ENCODE results near the gene SLC44A4.
"Not testable (repeated sequence)": the region's sequence is repeated elsewhere in the genome, so short reads cannot be mapped to it uniquely, and the experiment has no call there.

Gene SLC44A4

DNA sequence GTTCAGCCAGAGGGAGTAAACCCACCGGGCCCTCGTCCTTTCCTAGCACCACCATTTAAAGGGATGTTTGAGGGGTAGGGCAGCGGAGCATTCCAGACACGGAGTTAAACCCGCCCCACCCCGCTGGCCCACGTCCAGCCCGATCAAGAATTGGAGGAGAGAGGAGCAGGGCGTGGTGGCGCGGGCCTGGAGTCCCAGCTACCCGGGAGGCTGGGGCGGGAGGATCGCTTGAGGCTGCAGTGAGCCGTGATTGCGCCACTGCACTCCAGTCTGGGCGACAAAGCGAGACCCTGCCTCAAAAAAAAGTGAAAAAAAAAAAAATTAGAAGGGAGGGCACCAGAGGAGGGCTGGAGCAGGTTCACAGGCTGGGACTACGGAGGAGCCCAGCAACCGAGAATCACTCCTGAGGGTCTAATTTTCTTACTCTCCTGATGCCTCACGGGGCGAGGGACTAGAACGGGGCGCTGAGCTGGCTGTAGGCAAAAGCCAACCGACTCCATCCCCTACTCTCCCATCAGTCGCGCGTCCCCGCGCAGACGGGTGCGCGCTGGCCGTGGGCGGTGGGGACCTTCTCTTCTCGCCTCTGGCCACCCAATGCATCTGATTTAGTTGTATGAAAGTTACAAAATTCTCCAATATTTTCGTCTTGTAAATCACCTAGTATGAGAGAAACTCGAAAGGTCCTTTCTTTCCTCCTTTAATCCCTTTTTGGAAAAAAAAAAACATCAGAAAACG, 57.3 kb downstream of the SLC44A4 start:
- H3K4me3 ChIP-seq (ENCODE audit: low read length), result peak overlapping the region; percentile 75
- peak; percentile 30 for DNase-seq (ENCODE audit: low read depth)
- TF ChIP-seq, protein P1, sequence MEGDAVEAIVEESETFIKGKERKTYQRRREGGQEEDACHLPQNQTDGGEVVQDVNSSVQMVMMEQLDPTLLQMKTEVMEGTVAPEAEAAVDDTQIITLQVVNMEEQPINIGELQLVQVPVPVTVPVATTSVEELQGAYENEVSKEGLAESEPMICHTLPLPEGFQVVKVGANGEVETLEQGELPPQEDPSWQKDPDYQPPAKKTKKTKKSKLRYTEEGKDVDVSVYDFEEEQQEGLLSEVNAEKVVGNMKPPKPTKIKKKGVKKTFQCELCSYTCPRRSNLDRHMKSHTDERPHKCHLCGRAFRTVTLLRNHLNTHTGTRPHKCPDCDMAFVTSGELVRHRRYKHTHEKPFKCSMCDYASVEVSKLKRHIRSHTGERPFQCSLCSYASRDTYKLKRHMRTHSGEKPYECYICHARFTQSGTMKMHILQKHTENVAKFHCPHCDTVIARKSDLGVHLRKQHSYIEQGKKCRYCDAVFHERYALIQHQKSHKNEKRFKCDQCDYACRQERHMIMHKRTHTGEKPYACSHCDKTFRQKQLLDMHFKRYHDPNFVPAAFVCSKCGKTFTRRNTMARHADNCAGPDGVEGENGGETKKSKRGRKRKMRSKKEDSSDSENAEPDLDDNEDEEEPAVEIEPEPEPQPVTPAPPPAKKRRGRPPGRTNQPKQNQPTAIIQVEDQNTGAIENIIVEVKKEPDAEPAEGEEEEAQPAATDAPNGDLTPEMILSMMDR (conservative IDR thresholded peaks at IDR 0.05; ENCODE audit: low read length), result no peak

DNA sequence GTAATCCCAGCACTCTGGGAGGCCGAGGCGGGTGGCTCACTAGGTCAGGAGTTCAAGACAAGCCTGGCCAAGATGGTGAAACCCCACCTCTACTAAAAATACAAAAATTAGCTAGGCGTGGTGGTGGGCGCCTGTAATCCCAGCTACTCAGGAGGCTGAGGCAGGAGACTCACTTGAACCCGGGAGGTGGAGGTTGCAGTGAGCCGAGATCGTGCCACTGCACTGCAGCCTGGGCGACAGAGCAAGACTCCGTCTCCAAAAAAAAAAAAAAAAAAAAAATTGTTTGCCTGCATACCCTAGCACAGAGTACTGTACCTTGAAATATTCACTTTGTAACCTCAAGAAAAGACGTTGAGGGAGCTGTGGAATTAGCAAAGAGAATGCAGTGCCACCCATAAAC, 58.4 kb downstream of the SLC44A4 start:
- not testable (repeated sequence) for H3K4me3 ChIP-seq (ENCODE audit: low read length); DNase-seq (ENCODE audit: low read depth)

DNA sequence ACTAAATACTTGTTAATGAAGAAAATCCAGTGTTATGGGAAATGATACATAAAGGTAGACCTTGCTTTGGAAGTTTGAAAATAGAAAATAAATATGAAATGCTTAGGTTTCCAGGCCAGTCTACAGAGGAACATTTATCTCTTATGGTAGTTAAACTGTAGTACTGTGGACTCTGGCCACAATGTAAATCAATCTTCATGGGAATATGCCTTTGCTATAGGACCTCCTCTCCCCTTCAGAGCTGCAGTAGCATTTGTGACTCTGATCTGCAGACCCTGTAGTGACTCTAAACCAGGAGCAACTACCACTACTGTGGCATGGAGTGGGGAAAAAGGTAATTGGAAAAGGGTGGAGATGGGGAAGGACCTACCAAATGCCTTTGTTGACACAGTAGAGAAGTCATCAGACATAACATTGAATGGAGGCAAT, 58.9 kb downstream of the SLC44A4 start:
- DNase-seq (ENCODE audit: low read depth), result no peak
- no peak overlapping the region for H3K4me3 ChIP-seq (ENCODE audit: low read length)
- TF ChIP-seq, protein P1 (conservative IDR thresholded peaks at IDR 0.05; ENCODE audit: low read length), result no peak

DNA sequence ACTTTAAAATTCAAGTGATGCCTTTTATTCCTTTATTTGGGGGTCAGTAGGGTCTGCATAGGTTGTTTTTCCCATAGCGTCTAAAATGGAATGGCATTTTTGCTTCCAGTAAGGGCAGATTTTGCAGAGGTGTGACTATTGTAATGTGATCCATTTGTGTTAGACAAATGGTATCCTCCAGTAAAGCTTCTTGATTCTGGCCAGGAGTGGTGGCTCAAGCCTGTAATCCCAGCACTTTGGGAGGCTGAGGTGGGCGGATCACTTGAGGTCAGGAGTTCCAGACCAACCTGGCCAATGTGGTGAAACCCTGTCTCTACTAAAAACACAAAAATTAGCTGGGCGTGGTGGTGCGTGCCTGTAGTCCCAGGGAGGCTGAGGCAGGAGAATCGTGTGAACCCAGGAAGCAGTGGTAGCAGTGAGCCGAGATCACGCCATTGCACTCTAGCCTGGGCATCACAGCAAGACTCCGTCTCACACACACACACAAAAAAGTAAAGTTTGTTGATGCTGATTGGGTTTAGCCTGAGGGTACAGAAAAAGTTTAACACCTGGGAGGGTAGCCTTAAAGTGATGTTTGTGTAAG, 60.8 kb downstream of the SLC44A4 start:
- not testable (repeated sequence) for DNase-seq (ENCODE audit: low read depth)
- peak overlapping the region; percentile 70 for H3K4me3 ChIP-seq (ENCODE audit: low read length)

DNA sequence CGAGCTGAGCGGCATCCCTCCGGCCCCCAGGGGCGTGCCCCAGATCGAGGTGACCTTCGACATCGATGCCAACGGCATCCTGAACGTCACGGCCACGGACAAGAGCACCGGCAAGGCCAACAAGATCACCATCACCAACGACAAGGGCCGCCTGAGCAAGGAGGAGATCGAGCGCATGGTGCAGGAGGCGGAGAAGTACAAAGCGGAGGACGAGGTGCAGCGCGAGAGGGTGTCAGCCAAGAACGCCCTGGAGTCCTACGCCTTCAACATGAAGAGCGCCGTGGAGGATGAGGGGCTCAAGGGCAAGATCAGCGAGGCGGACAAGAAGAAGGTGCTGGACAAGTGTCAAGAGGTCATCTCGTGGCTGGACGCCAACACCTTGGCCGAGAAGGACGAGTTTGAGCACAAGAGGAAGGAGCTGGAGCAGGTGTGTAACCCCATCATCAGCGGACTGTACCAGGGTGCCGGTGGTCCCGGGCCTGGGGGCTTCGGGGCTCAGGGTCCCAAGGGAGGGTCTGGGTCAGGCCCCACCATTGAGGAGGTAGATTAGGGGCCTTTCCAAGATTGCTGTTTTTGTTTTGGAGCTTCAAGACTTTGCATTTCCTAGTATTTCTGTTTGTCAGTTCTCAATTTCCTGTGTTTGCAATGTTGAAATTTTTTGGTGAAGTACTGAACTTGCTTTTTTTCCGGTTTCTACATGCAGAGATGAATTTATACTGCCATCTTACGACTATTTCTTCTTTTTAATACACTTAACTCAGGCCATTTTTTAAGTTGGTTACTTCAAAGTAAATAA, 61.5 kb downstream of the SLC44A4 start:
- DNase-seq (ENCODE audit: low read depth), result peak; percentile 44
- H3K4me3 ChIP-seq (ENCODE audit: low read length), result peak overlapping the region; percentile 70

DNA sequence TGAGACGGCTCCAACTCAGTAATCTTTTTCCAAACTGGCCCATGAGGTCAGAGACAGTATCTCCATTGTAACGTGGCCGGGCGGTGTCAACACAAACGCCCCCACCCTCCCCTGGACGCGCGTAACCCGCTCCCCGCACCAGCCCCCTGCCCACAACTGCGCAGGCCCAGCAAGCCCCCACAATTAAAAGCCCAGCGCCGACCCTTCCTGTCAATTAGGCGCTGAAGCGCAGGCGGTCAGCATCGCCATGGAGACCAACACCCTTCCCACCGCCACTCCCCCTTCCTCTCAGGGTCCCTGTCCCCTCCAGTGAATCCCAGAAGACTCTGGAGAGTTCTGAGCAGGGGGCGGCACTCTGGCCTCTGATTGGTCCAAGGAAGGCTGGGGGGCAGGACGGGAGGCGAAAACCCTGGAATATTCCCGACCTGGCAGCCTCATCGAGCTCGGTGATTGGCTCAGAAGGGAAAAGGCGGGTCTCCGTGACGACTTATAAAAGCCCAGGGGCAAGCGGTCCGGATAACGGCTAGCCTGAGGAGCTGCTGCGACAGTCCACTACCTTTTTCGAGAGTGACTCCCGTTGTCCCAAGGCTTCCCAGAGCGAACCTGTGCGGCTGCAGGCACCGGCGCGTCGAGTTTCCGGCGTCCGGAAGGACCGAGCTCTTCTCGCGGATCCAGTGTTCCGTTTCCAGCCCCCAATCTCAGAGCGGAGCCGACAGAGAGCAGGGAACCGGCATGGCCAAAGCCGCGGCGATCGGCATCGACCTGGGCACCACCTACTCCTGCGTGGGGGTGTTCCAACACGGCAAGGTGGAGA, 63.6 kb downstream of the SLC44A4 start, which contains the start of the genes HSPA1A and HSPA1L:
Gene HSPA1A, plus strand, starts transcription at position 519 of the 814 bp plus-strand sequence. Its CDS starts 214 bp downstream, at position 733.
Gene HSPA1L, minus strand, starts transcription at position 259 of the 814 bp plus-strand sequence. CDS start 3,311 bp downstream, outside the sequence.
- DNase-seq (ENCODE audit: low read depth), result peak; percentile 96
- TF ChIP-seq, protein P1 (conservative IDR thresholded peaks at IDR 0.05; ENCODE audit: low read length), result no peak
- H3K4me3 ChIP-seq (ENCODE audit: low read length), result peak within 1 kb of the TSS; percentile 87

DNA sequence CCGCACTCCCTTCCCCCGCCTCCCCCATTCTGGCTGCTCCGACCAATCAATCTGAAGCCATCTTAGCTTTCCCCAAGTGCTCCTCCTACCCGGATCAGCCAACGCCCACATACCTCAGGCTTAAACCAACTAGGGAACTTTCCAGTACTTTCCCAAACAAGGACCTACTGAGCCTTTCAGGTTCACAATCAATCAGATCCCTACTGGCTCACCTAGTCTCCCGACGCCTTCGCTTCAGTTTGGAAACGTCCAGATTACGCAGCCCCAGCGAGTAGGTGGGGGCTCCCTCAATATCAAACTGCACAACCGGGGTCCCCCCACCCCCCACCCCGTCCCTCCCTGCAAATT, 64.1 kb downstream of the SLC44A4 start:
- TF ChIP-seq, protein P1 (conservative IDR thresholded peaks at IDR 0.05; ENCODE audit: low read length), result no peak
- peak; percentile 98 for DNase-seq (ENCODE audit: low read depth)
- H3K4me3 ChIP-seq (ENCODE audit: low read length), result peak overlapping the region; percentile 87

DNA sequence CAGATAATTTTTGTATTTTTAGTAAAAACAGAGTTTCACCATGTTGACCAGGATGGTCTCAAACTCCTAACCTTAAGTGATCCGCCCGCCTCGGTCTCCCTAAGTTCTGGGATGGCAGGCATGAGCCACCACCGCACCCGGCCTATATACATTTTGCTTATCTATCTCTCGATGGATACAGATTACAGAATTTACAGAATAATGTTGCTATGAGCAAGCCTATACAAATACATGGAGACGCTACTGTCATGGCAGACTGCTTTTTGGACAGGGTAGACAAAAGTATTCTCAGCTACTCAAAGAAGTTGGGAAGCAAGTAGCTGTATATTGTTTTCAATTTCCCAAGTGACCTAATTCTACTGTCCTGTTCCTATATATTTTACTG, 65.3 kb downstream of the SLC44A4 start:
- DNase-seq (ENCODE audit: low read depth), result no peak
- TF ChIP-seq, protein P1 (conservative IDR thresholded peaks at IDR 0.05; ENCODE audit: low read length), result no peak
- no peak overlapping the region for H3K4me3 ChIP-seq (ENCODE audit: low read length)

All from AG10803 (cell line).